ENCODE results near the gene HGFAC. TPM values are rescaled to one million over a fixed set of nuclear protein-coding genes. Genes with fewer than 3 reads are reported as not detected.
A peak's percentile ranks its signal among the peaks of the same experiment; 100 is the strongest.
"Not testable (repeated sequence)": the region's sequence is repeated elsewhere in the genome, so short reads cannot be mapped to it uniquely, and the experiment has no call there.

HGFAC gene
- total and polyA plus RNA-seq, 2 experiments from 2014 or later: 2.0 to 2.3 TPM

DNA sequence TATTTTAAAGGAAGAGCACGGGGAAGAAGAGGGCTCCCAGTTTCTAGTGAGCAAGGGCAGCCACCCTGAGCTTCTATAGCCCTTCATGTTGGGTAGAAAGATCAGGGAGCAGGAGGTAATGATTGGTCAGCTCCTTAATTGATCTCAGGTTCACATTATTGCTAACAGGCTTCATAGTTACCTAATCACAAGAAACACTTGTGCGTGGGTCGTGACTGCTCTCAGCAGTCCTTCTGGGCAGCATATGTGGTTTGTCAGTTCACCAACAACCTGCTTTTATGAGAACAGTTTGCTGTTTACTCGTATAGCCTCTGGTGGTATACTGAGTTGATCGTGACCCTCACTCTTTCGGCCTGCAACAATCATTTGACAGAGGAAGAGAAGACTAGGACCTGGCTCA is 16.6 kb downstream of the HGFAC start:
- Histone ChIP-seq H3K36me3 (no peaks in the 10 kb centered on the region), H3K9me3 (ENCODE audit: low read depth) (no peaks in the 10 kb centered on the region), H3K4me1 (ENCODE audit: low read depth) (no peaks in the 10 kb centered on the region), H3K27ac (no peak overlapping the region), H3K4me3 (no peak overlapping the region), H3K27me3 (no peaks in the 10 kb centered on the region)
- no peak for DNase-seq (ENCODE audit: low read depth in 1 of 2, low spot score in 1 of 2)
- TF ChIP-seq, protein P1, sequence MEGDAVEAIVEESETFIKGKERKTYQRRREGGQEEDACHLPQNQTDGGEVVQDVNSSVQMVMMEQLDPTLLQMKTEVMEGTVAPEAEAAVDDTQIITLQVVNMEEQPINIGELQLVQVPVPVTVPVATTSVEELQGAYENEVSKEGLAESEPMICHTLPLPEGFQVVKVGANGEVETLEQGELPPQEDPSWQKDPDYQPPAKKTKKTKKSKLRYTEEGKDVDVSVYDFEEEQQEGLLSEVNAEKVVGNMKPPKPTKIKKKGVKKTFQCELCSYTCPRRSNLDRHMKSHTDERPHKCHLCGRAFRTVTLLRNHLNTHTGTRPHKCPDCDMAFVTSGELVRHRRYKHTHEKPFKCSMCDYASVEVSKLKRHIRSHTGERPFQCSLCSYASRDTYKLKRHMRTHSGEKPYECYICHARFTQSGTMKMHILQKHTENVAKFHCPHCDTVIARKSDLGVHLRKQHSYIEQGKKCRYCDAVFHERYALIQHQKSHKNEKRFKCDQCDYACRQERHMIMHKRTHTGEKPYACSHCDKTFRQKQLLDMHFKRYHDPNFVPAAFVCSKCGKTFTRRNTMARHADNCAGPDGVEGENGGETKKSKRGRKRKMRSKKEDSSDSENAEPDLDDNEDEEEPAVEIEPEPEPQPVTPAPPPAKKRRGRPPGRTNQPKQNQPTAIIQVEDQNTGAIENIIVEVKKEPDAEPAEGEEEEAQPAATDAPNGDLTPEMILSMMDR (IDR thresholded peaks at IDR 0.05; ENCODE audit: low read depth, low read length): no peak

DNA sequence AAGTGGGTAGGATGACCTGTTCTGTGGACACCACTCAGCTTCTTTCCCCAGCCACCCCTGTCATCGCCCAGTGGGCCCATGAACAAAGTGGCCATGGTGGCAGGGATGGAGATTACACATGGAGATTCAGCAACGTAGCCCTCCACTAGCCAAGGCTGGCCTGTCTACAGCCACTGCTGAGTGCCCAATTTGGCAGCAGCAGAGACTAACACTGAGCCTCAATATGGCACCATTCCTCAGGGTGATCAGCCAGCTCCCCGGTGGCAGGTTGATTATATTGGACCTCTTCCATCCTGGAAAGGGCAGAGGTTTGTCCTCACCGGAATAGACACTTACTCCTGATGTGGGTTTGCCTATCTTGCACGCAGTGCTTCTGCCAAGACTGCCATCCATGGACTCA is 17.4 kb downstream of the HGFAC start:
- not testable (repeated sequence) for H3K4me3 ChIP-seq; H3K4me1 ChIP-seq (ENCODE audit: low read depth); H3K9me3 ChIP-seq (ENCODE audit: low read depth); DNase-seq (ENCODE audit: low read depth in 1 of 2, low spot score in 1 of 2); H3K36me3 ChIP-seq; H3K27ac ChIP-seq; H3K27me3 ChIP-seq

DNA sequence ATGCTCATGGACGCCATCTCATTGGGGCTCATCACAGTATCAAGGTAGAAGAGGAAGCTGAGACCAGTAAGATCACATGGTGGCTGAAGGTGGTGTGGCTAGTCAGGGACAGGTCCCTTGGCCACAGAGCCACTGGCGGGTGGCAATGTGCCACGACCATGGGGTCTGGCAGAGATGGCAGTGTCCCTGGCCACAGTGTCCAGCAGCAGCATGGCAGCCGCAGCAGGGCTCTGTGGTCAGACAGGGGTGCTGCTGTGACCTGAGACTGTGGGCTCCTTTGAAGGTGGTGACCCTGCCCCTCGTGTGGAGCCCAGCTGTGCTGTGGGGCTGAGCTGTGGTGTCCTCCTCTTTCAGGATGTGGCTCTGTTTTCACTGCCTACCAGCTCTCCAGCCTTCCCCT is 19.2 kb downstream of the HGFAC start:
- H3K27me3 ChIP-seq: no peaks in the 10 kb centered on the region
- TF ChIP-seq, protein P1 (IDR thresholded peaks at IDR 0.05; ENCODE audit: low read depth, low read length): no peak
- no peak overlapping the region for H3K27ac ChIP-seq

DNA sequence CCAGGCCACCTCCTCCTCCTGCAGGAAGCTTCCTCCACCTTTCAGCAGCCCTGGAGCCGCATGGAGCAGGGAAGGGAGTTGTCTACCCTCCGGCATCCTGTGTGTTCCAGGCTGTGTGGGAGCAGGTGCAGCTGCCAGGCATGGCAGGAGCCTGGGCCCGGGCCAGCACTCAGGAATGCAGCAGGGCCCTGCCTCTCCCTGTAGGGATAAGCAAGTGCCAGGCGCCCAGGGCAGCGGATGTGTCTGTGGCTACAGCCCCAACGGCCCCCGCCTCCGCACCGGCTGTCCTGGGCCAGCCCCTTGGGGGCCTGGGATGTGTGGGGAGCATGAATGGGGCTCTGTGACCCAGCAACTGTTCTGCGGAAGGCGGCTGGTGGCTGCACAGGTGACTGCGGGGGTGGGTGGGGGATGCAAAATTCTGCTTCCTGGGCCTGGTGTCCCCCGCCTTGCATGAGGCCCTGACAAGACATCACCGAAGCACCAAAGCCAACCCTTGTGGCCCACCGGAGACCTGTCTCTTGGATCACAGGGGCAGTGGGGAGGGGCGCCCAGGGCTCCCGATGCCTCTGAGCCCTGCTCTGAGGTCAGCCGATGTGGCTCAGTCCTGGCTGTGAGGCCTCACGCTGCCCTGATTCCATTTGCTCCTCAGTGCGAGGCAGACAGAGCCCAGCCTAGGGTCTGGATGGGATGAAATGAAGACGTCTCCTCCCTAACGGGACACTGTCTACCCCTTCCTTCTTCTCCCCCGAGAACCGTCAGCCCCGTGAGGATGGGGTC is 19.9 kb downstream of the HGFAC start:
- Histone ChIP-seq H3K9me3 (ENCODE audit: low read depth) (no peaks in the 10 kb centered on the region), H3K27me3 (no peaks in the 10 kb centered on the region), H3K36me3 (no peaks in the 10 kb centered on the region), H3K4me1 (ENCODE audit: low read depth) (peaks cover 11% of the 10 kb centered on the region), H3K27ac (no peak overlapping the region), H3K4me3 (no peak overlapping the region)
- DNase-seq (ENCODE audit: low read depth in 1 of 2, low spot score in 1 of 2): peak in 1 of 2 donors; percentile 25
- TF ChIP-seq, protein P1 (IDR thresholded peaks at IDR 0.05; ENCODE audit: low read depth, low read length): no peak

More for the DNA sequence above, 19.2 kb downstream of the HGFAC start:
- Histone ChIP-seq H3K9me3 (ENCODE audit: low read depth) (no peaks in the 10 kb centered on the region), H3K4me1 (ENCODE audit: low read depth) (peaks cover 3% of the 10 kb centered on the region), H3K36me3 (no peaks in the 10 kb centered on the region), H3K4me3 (no peak overlapping the region)
- DNase-seq (ENCODE audit: low read depth in 1 of 2, low spot score in 1 of 2): no peak

DNA sequence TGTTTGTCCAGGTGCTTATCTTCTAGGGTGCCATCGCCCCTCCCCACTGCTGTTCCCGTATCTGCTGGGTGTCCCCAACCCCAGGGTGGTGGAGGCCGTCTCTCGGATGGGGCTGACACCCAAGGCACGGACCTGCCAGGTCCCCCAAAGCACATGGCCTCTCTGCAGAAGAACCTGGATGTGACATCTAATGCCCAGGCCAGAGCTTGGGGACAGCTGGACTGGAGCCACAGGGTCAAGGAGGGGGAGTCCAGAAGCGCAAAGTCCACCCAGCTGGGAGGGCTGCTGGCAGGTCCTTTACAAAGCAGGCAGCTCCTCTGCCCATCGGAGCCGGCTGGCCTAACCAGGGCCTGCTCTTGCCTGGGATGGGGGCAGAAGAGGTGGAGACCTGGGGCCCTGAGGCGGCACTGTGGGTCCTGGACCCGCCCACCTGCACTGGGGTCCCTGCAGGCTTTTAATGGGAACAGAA is 20.6 kb downstream of the HGFAC start:
- DNase-seq (ENCODE audit: low read depth in 1 of 2, low spot score in 1 of 2): no peak
- Histone ChIP-seq H3K36me3 (no peaks in the 10 kb centered on the region), H3K27ac (no peak overlapping the region), H3K4me3 (no peak overlapping the region), H3K4me1 (ENCODE audit: low read depth) (peaks cover 18% of the 10 kb centered on the region), H3K27me3 (no peaks in the 10 kb centered on the region), H3K9me3 (ENCODE audit: low read depth) (no peaks in the 10 kb centered on the region)
- TF ChIP-seq, protein P1 (IDR thresholded peaks at IDR 0.05; ENCODE audit: low read depth, low read length): no peak

DNA sequence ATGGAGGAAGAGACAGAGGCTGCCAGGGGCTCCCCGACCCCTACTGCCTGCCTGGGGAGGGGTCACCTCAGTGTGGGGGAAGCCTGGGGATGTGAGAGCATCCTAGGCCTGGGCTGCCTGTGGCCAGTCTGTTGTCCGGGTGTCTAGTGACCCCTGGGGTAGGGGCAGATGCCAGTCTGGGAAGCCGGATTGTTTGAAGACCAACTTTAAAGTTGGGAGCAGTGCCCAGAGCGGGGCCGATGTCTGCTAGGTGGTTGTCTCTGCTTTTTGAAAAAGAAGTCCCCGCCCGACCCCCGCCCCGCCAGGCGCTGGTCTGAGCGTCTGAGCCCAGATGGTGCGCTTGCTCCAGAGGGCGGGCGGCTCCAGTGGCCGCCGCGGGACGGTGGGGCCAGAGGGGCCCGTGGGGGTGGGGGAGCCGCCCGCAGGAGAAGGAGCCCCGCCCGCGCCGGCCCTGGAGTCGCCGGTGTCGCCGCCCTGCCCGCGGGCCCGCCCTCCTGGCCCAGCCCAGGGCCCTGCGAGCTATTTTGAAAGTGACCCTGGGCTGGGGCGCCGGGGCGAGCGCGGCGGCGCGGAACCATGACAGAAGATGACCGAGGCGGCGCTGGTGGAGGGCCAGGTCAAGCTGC is 21.1 kb downstream of the HGFAC start, which contains the start of gene DOK7:
TSS of gene DOK7 (plus strand) at position 517 of the 626 bp plus-strand sequence. CDS start at position 587, 70 bp downstream.
- DNase-seq (ENCODE audit: low read depth in 1 of 2, low spot score in 1 of 2): peak in 1 of 2 donors; percentile 77
- Histone ChIP-seq H3K27me3 (no peaks in the 10 kb centered on the region), H3K9me3 (ENCODE audit: low read depth) (no peaks in the 10 kb centered on the region), H3K36me3 (no peaks in the 10 kb centered on the region), H3K27ac (no peak within 1 kb of the TSS), H3K4me3 (peak within 1 kb of the TSS; percentile 38), H3K4me1 (ENCODE audit: low read depth) (peaks cover 18% of the 10 kb centered on the region)
- TF ChIP-seq, protein P1 (IDR thresholded peaks at IDR 0.05; ENCODE audit: low read depth, low read length): no peak

Data from cardiac muscle cell (in vitro differentiated cells and primary cell).